Measurements from ENCODE around the gene PTPRN2. TPM values are rescaled to one million over a fixed set of nuclear protein-coding genes. Genes with fewer than 3 reads are reported as not detected.

Gene PTPRN2
- total RNA-seq, 4 donors from 2014 or later, result 2.0 to 9.5 (median 2.6) TPM

- TF ChIP-seq CTCF (IDR thresholded peaks at IDR 0.05), result no peak
- DNase-seq (ENCODE audit: low spot score) (no peak), ATAC-seq (ENCODE audit: low FRiP score) (no peak)
These were observed 763.4 kb downstream of the PTPRN2 start for GRCh38 chr7:157824011-157824818.

- no peak for DNase-seq (ENCODE audit: low spot score)
- no peak for ATAC-seq (ENCODE audit: low FRiP score)
- no peak for TF ChIP-seq CTCF (IDR thresholded peaks at IDR 0.05)
These were observed 765.0 kb downstream of the PTPRN2 start for GRCh38 chr7:157822688-157823031.

- no peak for TF ChIP-seq CTCF (IDR thresholded peaks at IDR 0.05)
- no peak for ATAC-seq (ENCODE audit: low FRiP score)
- no peak for DNase-seq (ENCODE audit: low spot score)
These were observed 765.5 kb downstream of the PTPRN2 start for GRCh38 chr7:157821959-157822687.

GRCh38 chr7:157820796-157821195 lies 766.8 kb downstream of the PTPRN2 start:
- no peak for DNase-seq (ENCODE audit: low spot score)
- no peak for TF ChIP-seq CTCF (IDR thresholded peaks at IDR 0.05)
- no peak for ATAC-seq (ENCODE audit: low FRiP score)

- ATAC-seq (ENCODE audit: low FRiP score) (no peak), DNase-seq (ENCODE audit: low spot score) (no peak)
- TF ChIP-seq CTCF (IDR thresholded peaks at IDR 0.05), result no peak
These were observed 768.2 kb downstream of the PTPRN2 start for GRCh38 chr7:157819455-157819807.

- no peak for DNase-seq (ENCODE audit: low spot score)
These were observed 768.7 kb downstream of the PTPRN2 start for GRCh38 chr7:157818701-157819454.

More at GRCh38 chr7:157818701-157819454, 768.7 kb downstream of the PTPRN2 start:
- no peak for TF ChIP-seq CTCF (IDR thresholded peaks at IDR 0.05)
- ATAC-seq (ENCODE audit: low FRiP score), result no peak

Measured in omental fat pad (tissue), 4 donors.